WTC11 (cell line): Measurements from ENCODE around the gene LAGE3. TPM values are rescaled to one million over a fixed set of nuclear protein-coding genes. Genes with fewer than 3 reads are reported as not detected.

Experiments
- ATAC-seq: fragments of 200-7000 bp; cut with Tn5 transposase; 2 replicates; pipeline ENCODE4 v1.10.0; 2021; ENCODE audit warnings: mild to moderate bottlenecking, moderate library complexity
- CTCF ChIA-PET: fragments of 300-600 bp; sonication (Branson Sonifier 250); formaldehyde crosslinking; loops from one replicate; lab custom pipeline; 2021; ENCODE audit warnings: antibody characterized with exemption; lab: Charles Lee
- POLR2A ChIA-PET: fragments of 350-600 bp; sonication (Branson Sonifier 250); formaldehyde crosslinking; loops from one replicate; lab custom pipeline; 2021; ENCODE audit warnings: antibody characterized with exemption; lab: Charles Lee
- DNase-seq: peaks from one replicate; pipeline ENCODE4 v3.0.0; 2021; ENCODE audit warnings: low spot score
- H3K27ac Mint-ChIP-seq: 2 replicates; pipeline ENCODE4 v1.8.0; 2021; ENCODE audit warnings: mixed read lengths
- H3K27me3 Mint-ChIP-seq: 2 replicates; pipeline ENCODE4 v1.8.0; 2021; ENCODE audit warnings: low read depth, mild to moderate bottlenecking, moderate library complexity, mixed read lengths
- H3K36me3 Mint-ChIP-seq: 2 replicates; pipeline ENCODE4 v1.8.0; 2021; ENCODE audit warnings: mixed read lengths
- H3K4me1 Mint-ChIP-seq: 2 replicates; pipeline ENCODE4 v1.8.0; 2022; ENCODE audit warnings: mixed read lengths
- H3K4me3 Mint-ChIP-seq: 2 replicates; pipeline ENCODE4 v1.8.0; 2021; ENCODE audit warnings: mild to moderate bottlenecking, moderate library complexity, mixed read lengths
- H3K9me3 Mint-ChIP-seq: 2 replicates; pipeline ENCODE4 v1.8.0; 2021; ENCODE audit warnings: mixed read lengths
- AR ChIP-seq: fragments of 250-450 bp; sonication (Bioruptor Pico); IDR thresholded peaks from 2 replicates; pipeline ENCODE4 v1.9.0; 2021; ENCODE audit warnings: mild to moderate bottlenecking
- ATF1 ChIP-seq: sonication (generic); formaldehyde crosslinking; IDR thresholded peaks from 2 replicates; pipeline ENCODE4 v1.8.1; 2023; ENCODE audit warnings: mild to moderate bottlenecking, moderate library complexity, missing genetic modification reagents
- EMX1 ChIP-seq: fragments of 250-450 bp; sonication (Bioruptor Pico); IDR thresholded peaks from 2 replicates; pipeline ENCODE4 v1.8.0; 2021; ENCODE audit warnings: mild to moderate bottlenecking
- ETV6 ChIP-seq: sonication (generic); formaldehyde crosslinking; IDR thresholded peaks from 2 replicates; pipeline ENCODE4 v1.8.1; 2022; ENCODE audit warnings: mild to moderate bottlenecking, missing genetic modification reagents
- FOXJ3 ChIP-seq: sonication (generic); formaldehyde crosslinking; IDR thresholded peaks from 2 replicates; pipeline ENCODE4 v1.9.0; 2021; ENCODE audit warnings: missing genetic modification reagents, mild to moderate bottlenecking, borderline replicate concordance
- FOXK1 ChIP-seq: sonication (generic); formaldehyde crosslinking; IDR thresholded peaks from 2 replicates; pipeline ENCODE4 v1.8.0; 2022; ENCODE audit warnings: mild to moderate bottlenecking, moderate library complexity, missing genetic modification reagents
- HMGA2 ChIP-seq: fragments of 250-450 bp; sonication (Bioruptor Pico); IDR thresholded peaks from 2 replicates; pipeline ENCODE4 v1.4.0; 2021; ENCODE audit warnings: mild to moderate bottlenecking, moderate library complexity
- IRF2 ChIP-seq: sonication (generic); formaldehyde crosslinking; IDR thresholded peaks from 2 replicates; pipeline ENCODE4 v1.8.0; 2022; ENCODE audit warnings: low read depth, missing genetic modification reagents, borderline replicate concordance
- JAZF1 ChIP-seq: fragments of 250-450 bp; sonication (Bioruptor Pico); IDR thresholded peaks from 2 replicates; pipeline ENCODE4 v1.9.0; 2021; ENCODE audit warnings: moderate library complexity, mild to moderate bottlenecking, inconsistent platforms
- MLX ChIP-seq: sonication (generic); formaldehyde crosslinking; IDR thresholded peaks from 2 replicates; pipeline ENCODE4 v1.8.1; 2023; ENCODE audit warnings: mild to moderate bottlenecking, missing genetic modification reagents, moderate library complexity
- NFYB ChIP-seq: sonication (generic); formaldehyde crosslinking; conservative IDR thresholded peaks from 2 replicates; pipeline ENCODE4 v1.8.0; 2022; ENCODE audit warnings: low read depth, missing genetic modification reagents
- NR2C2 ChIP-seq: sonication (generic); formaldehyde crosslinking; IDR thresholded peaks from 2 replicates; pipeline ENCODE4 v1.8.0; 2022; ENCODE audit warnings: mild to moderate bottlenecking, missing genetic modification reagents
- TCF7 ChIP-seq: sonication (generic); formaldehyde crosslinking; IDR thresholded peaks from 2 replicates; pipeline ENCODE4 v1.8.0; 2022; ENCODE audit warnings: mild to moderate bottlenecking, low read depth, missing genetic modification reagents, moderate library complexity
- TEAD4 ChIP-seq: sonication (generic); formaldehyde crosslinking; IDR thresholded peaks from 2 replicates; pipeline ENCODE4 v1.8.0; 2022; ENCODE audit warnings: mild to moderate bottlenecking, missing genetic modification reagents
- TP53 ChIP-seq: sonication (generic); formaldehyde crosslinking; IDR thresholded peaks from 2 replicates; pipeline ENCODE4 v1.8.1; 2023; ENCODE audit warnings: mild to moderate bottlenecking, missing genetic modification reagents
- ZBTB21 ChIP-seq: sonication (generic); formaldehyde crosslinking; IDR thresholded peaks from 2 replicates; pipeline ENCODE4 v1.8.1; 2023; ENCODE audit warnings: mild to moderate bottlenecking, missing genetic modification reagents, borderline replicate concordance
- ZNF263 ChIP-seq: sonication (generic); formaldehyde crosslinking; IDR thresholded peaks from 2 replicates; pipeline ENCODE4 v1.8.1; 2022; ENCODE audit warnings: low read depth, mild to moderate bottlenecking, moderate library complexity, missing genetic modification reagents
- ZNF396 ChIP-seq: fragments of 250-450 bp; sonication (Bioruptor Pico); IDR thresholded peaks from 2 replicates; pipeline ENCODE4 v1.8.0; 2021; ENCODE audit warnings: mild to moderate bottlenecking, moderate library complexity, borderline replicate concordance
- ZNF423 ChIP-seq: fragments of 250-450 bp; sonication (Bioruptor Pico); IDR thresholded peaks from 2 replicates; pipeline ENCODE4 v2.1.2; 2022; ENCODE audit warnings: mild to moderate bottlenecking, moderate library complexity
- ZSCAN18 ChIP-seq: fragments of 250-450 bp; sonication (Bioruptor Pico); IDR thresholded peaks from 2 replicates; pipeline ENCODE4 v2.1.2; 2022; ENCODE audit warnings: mild to moderate bottlenecking, moderate library complexity
- total RNA-seq: library from RNA; stranded (reverse); gene quantifications from 3 replicates; pipeline ENCODE4 v1.2.3, GENCODE V29; 2021
- TF ChIP-seq, protein P1 (sequence below): sonication (generic); formaldehyde crosslinking; IDR thresholded peaks from 2 replicates; pipeline ENCODE4 v1.8.1; 2023; ENCODE audit warnings: mild to moderate bottlenecking, missing genetic modification reagents
- TF ChIP-seq, protein P2 (sequence below): fragments of 250-450 bp; sonication (Bioruptor Pico); IDR thresholded peaks from 2 replicates; pipeline ENCODE4 v1.8.0; 2021; ENCODE audit warnings: mild to moderate bottlenecking

LAGE3 gene
- total RNA-seq, 1 experiment from 2014 or later = 46.1 TPM

DNA sequence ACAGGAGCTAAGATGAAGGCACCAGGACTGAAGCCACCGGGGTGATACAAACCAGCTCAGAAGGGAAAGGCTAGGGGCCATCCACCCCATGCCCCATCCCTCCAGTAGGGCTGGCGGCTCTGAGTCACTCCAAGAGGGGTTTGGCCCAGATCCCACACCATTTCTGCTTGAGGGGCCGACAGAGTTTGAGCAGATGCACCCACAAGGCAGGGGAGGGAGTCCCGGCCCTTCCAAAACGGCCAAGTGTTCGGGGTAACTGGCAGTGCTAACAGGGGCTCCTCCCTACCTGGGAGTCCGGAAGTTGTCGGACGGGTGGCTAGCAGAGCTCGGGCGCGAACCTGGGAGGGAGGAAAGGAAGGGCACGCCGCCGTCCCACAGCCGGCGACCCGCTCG lies 10.9 kb upstream of the LAGE3 start:
- no peaks in the 10 kb centered on the region; the same call in 1 of the 2 replicates for H3K36me3 Mint-ChIP-seq
- POLR2A ChIA-PET = interaction anchor here (0.9 to 2.2 kb wide), 7 partner anchors 12 to 120 kb away, joined by 3 to 8 read pairs (median 5); partner anchors contain the start of genes FAM3A and LAGE3
- TF ChIP-seq TEAD4 (CRISPR knock-in tag) = no peak
- TF ChIP-seq MLX (CRISPR knock-in tag) = no peak
- no peak for TF ChIP-seq TCF7 (CRISPR knock-in tag)
- ATAC-seq = no peak
- DNase-seq = no peak
- H3K27me3 Mint-ChIP-seq = peaks cover 5% of the 10 kb centered on the region; the same call in 1 of the 2 replicates
- CTCF ChIA-PET = interaction anchor here (0.5 to 2.3 kb wide), 10 partner anchors 12 to 182 kb away, joined by 3 to 14 read pairs (median 4); partner anchors contain the start of genes DNASE1L1, IKBKG and PLXNA3
- H3K9me3 Mint-ChIP-seq = no peaks in the 10 kb centered on the region
- H3K4me1 Mint-ChIP-seq = peaks cover 4% of the 10 kb centered on the region; the same call in 1 of the 2 replicates
- H3K27ac Mint-ChIP-seq = no peak overlapping the region; the same call in 1 of the 2 replicates
- peak overlapping the region; percentile 73 for H3K4me3 Mint-ChIP-seq

DNA sequence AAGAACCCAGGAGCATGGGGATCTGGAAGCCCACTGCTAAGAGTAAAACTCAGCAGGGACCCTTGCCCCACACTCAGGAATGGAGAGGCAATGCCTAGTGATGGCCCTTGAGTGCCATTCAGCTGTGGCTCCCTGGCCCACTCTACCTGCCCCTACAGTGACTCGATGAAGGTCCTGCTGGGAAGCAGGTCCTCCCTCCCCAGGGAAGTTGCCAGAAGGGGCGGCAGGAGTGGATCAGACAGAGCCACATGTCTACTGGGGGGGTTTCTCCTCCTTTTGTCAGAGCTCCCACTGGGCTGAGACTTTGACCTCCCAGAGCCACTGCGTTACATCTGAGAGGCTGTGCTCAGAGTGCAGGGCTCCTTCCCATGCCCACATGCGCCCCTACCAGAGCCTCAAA lies 10.1 kb upstream of the LAGE3 start:
- DNase-seq = no peak
- Mint-ChIP-seq H3K4me1 (peaks cover 4% of the 10 kb centered on the region; the same call in 1 of the 2 replicates), H3K9me3 (no peaks in the 10 kb centered on the region), H3K27me3 (peaks cover 5% of the 10 kb centered on the region; the same call in 1 of the 2 replicates), H3K27ac (no peak overlapping the region), H3K36me3 (no peaks in the 10 kb centered on the region; the same call in 1 of the 2 replicates), H3K4me3 (peak overlapping the region; percentile 73; the same call in 1 of the 2 replicates)
- ChIA-PET CTCF (interaction anchor here (0.5 to 2.3 kb wide), 2 partner anchors 64 to 116 kb away, joined by 5 to 11 read pairs; no protein-coding TSS in a partner anchor), POLR2A (interaction anchor here (1.2 to 2.2 kb wide), 2 partner anchors 38 to 116 kb away, joined by 5 to 7 read pairs; no protein-coding TSS in a partner anchor)
- no peak for TF ChIP-seq NR2C2 (CRISPR knock-in tag)
- TF ChIP-seq ZNF263 (CRISPR knock-in tag) = no peak
- no peak for TF ChIP-seq ATF1
- TF ChIP-seq ZNF423 (CRISPR knock-in tag) = no peak
- TF ChIP-seq NFYB (CRISPR knock-in tag) = no peak
- TF ChIP-seq ZSCAN18 (CRISPR knock-in tag) = no peak
- no peak for TF ChIP-seq HMGA2
- no peak for TF ChIP-seq ETV6 (CRISPR knock-in tag)
- no peak for ATAC-seq

GRCh38 chrX:154488336-154489075 lies 9.4 kb upstream of the LAGE3 start:
- POLR2A ChIA-PET = interaction anchor here (1.2 kb wide), 1 partner anchor 39 kb away, joined by 5 read pairs; no protein-coding TSS in a partner anchor
- no peak overlapping the region for H3K4me3 Mint-ChIP-seq
- TF ChIP-seq JAZF1 = no peak
- no peak for TF ChIP-seq NFYB (CRISPR knock-in tag)
- TF ChIP-seq AR (CRISPR knock-in tag) = no peak
- TF ChIP-seq, protein P1, sequence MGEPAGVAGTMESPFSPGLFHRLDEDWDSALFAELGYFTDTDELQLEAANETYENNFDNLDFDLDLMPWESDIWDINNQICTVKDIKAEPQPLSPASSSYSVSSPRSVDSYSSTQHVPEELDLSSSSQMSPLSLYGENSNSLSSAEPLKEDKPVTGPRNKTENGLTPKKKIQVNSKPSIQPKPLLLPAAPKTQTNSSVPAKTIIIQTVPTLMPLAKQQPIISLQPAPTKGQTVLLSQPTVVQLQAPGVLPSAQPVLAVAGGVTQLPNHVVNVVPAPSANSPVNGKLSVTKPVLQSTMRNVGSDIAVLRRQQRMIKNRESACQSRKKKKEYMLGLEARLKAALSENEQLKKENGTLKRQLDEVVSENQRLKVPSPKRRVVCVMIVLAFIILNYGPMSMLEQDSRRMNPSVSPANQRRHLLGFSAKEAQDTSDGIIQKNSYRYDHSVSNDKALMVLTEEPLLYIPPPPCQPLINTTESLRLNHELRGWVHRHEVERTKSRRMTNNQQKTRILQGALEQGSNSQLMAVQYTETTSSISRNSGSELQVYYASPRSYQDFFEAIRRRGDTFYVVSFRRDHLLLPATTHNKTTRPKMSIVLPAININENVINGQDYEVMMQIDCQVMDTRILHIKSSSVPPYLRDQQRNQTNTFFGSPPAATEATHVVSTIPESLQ (CRISPR knock-in tag) = no peak
- TF ChIP-seq ZNF263 (CRISPR knock-in tag) = no peak
- no peak for TF ChIP-seq IRF2 (CRISPR knock-in tag)
- TF ChIP-seq FOXK1 (CRISPR knock-in tag) = no peak
- TF ChIP-seq EMX1 (CRISPR knock-in tag) = no peak
- TF ChIP-seq, protein P2, sequence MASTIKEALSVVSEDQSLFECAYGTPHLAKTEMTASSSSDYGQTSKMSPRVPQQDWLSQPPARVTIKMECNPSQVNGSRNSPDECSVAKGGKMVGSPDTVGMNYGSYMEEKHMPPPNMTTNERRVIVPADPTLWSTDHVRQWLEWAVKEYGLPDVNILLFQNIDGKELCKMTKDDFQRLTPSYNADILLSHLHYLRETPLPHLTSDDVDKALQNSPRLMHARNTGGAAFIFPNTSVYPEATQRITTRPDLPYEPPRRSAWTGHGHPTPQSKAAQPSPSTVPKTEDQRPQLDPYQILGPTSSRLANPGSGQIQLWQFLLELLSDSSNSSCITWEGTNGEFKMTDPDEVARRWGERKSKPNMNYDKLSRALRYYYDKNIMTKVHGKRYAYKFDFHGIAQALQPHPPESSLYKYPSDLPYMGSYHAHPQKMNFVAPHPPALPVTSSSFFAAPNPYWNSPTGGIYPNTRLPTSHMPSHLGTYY (CRISPR knock-in tag) = no peak
- TF ChIP-seq ZBTB21 (CRISPR knock-in tag) = no peak
- no peak for TF ChIP-seq ZNF396 (CRISPR knock-in tag)
- TF ChIP-seq TP53 = no peak
- no peak for TF ChIP-seq FOXJ3 (CRISPR knock-in tag)

More at GRCh38 chrX:154488336-154489075, 9.4 kb upstream of the LAGE3 start:
- Mint-ChIP-seq H3K9me3 (no peaks in the 10 kb centered on the region), H3K4me1 (peaks cover 4% of the 10 kb centered on the region; the same call in 1 of the 2 replicates), H3K27me3 (peaks cover 5% of the 10 kb centered on the region; the same call in 1 of the 2 replicates), H3K27ac (no peak overlapping the region), H3K36me3 (no peaks in the 10 kb centered on the region; the same call in 1 of the 2 replicates)
- CTCF ChIA-PET = no interaction called here
- DNase-seq = no peak
- no peak for ATAC-seq
